ENCODE measurements around the gene LGALSL. TPM values are rescaled to one million over a fixed set of nuclear protein-coding genes. Genes with fewer than 3 reads are reported as not detected.

The LGALSL gene
- total RNA-seq, 6 experiments from 2014 or later: 3.2 to 8.1 (median 5.4) TPM

- intact Hi-C loops (cut with DNase I): no loop called here
- 98% methylated on average over 4 of the region's 6 CpGs for WGBS (ENCODE audit: insufficient coverage, low coverage, low lambda C conversion rate, missing lambda C conversion rate)
Observed at GRCh38 chr2:64470766-64471295, 16.9 kb downstream of the LGALSL start.

GRCh38 chr2:64471600-64471999, 17.6 kb downstream of the LGALSL start:
- H3K27me3 ChIP-seq: no peaks in the 10 kb centered on the region
- DNase-seq (no peak), ATAC-seq (no peak)
- peaks cover 0 to 1% (median 0%) of the 10 kb centered on the region in 4 donors for H3K4me1 ChIP-seq
- H3K36me3 ChIP-seq: no peaks in the 10 kb centered on the region
- no peak for TF ChIP-seq POLR2A (IDR thresholded peaks at IDR 0.05)
- intact Hi-C loops (cut with DNase I): no loop called here
- H3K4me3 ChIP-seq: no peak overlapping the region
- no peak overlapping the region for H3K27ac ChIP-seq
- 60% methylated on average over 4 of the region's 4 CpGs for WGBS (ENCODE audit: insufficient coverage, low coverage, low lambda C conversion rate, missing lambda C conversion rate)
- no peaks in the 10 kb centered on the region for H3K9me3 ChIP-seq

More at GRCh38 chr2:64470766-64471295, 16.9 kb downstream of the LGALSL start:
- Histone ChIP-seq H3K27ac (no peak overlapping the region), H3K9me3 (no peaks in the 10 kb centered on the region), H3K27me3 (no peaks in the 10 kb centered on the region), H3K4me1 (peaks cover 0 to 8% (median 0%) of the 10 kb centered on the region in 4 donors), H3K36me3 (no peaks in the 10 kb centered on the region), H3K4me3 (no peak overlapping the region)
- TF ChIP-seq CTCF (IDR thresholded peaks at IDR 0.05) (no peak), POLR2A (IDR thresholded peaks at IDR 0.05) (no peak)
- ATAC-seq (no peak), DNase-seq (no peak)

GRCh38 chr2:64472881-64473280, 18.9 kb downstream of the LGALSL start:
- intact Hi-C loops (cut with DNase I): no loop called here
- H3K4me1 ChIP-seq: no peaks in the 10 kb centered on the region
- no peak overlapping the region for H3K27ac ChIP-seq
- no peaks in the 10 kb centered on the region for H3K27me3 ChIP-seq
- H3K36me3 ChIP-seq: no peaks in the 10 kb centered on the region
- TF ChIP-seq CTCF (IDR thresholded peaks at IDR 0.05) (no peak), POLR2A (IDR thresholded peaks at IDR 0.05) (no peak)
- no peak for ATAC-seq
- no peaks in the 10 kb centered on the region for H3K9me3 ChIP-seq
- 80% methylated on average over 2 of the region's 3 CpGs for WGBS (ENCODE audit: insufficient coverage, low coverage, low lambda C conversion rate, missing lambda C conversion rate)
- no peak overlapping the region for H3K4me3 ChIP-seq
- no peak for DNase-seq

- no peak overlapping the region for H3K4me3 ChIP-seq
- 64% methylated on average over 4 of the region's 4 CpGs for WGBS (ENCODE audit: insufficient coverage, low coverage, low lambda C conversion rate, missing lambda C conversion rate)
Observed at GRCh38 chr2:64474121-64474571, 20.2 kb downstream of the LGALSL start.

More at GRCh38 chr2:64474121-64474571, 20.2 kb downstream of the LGALSL start:
- Histone ChIP-seq H3K4me1 (no peaks in the 10 kb centered on the region), H3K27me3 (no peaks in the 10 kb centered on the region), H3K36me3 (no peaks in the 10 kb centered on the region), H3K27ac (no peak overlapping the region), H3K9me3 (no peaks in the 10 kb centered on the region)
- DNase-seq (no peak), ATAC-seq (peak in 1 of 4 donors; percentile 22)
- no peak for TF ChIP-seq POLR2A (IDR thresholded peaks at IDR 0.05)
- no peak for TF ChIP-seq CTCF (IDR thresholded peaks at IDR 0.05)
- intact Hi-C loops (cut with DNase I): no loop called here
